Measurements from ENCODE around the gene HOXB3. TPM values are rescaled to one million over a fixed set of nuclear protein-coding genes. Genes with fewer than 3 reads are reported as not detected.

HOXB3 gene
- polyA plus RNA-seq, 1 of the 3 experiments (the other 2 are of a cell fraction), result 0.46 TPM

GRCh38 chr17:48540213-48540612, 49.8 kb downstream of the HOXB3 start:
- Histone ChIP-seq H3K9me3 (no peaks in the 10 kb centered on the region), H3K4me3 (ENCODE audit: low read depth in 2 of 2, low read length in 1 of 2) (no peak overlapping the region), H3F3A (replicated peaks; ENCODE audit: insufficient read depth) (peaks cover 16% of the 10 kb centered on the region), H3K27me3 (ENCODE audit: insufficient read depth) (peaks cover 96% of the 10 kb centered on the region), H3K36me3 (replicated peaks in 1 of 2; ENCODE audit: control insufficient read depth in 1 of 2, insufficient read depth in 2 of 2, low read length in 1 of 2) (no peaks in the 10 kb centered on the region), H3K4me1 (ENCODE audit: control insufficient read depth in 1 of 2, insufficient read depth in 2 of 2, low read depth in 1 of 2, low read length in 1 of 2) (no peaks in the 10 kb centered on the region), H3K79me2 (ENCODE audit: insufficient read depth) (no peaks in the 10 kb centered on the region), H2AFZ (ENCODE audit: low read depth) (no peak overlapping the region), H3K4me2 (no peak overlapping the region), H3K27ac (ENCODE audit: low read depth in 2 of 2, low read length in 1 of 2) (no peak overlapping the region), H3K9ac (no peak overlapping the region), H3K9me2 (no peaks in the 10 kb centered on the region), H4K20me1 (ENCODE audit: insufficient read depth) (no peaks in the 10 kb centered on the region)
- ChIA-PET CTCF (interaction anchor here (0.9 to 1.9 kb wide), 4 partner anchors 48 to 96 kb away, joined by 3 to 5 read pairs (median 4); partner anchors contain the start of gene HOXB5), POLR2A (no interaction called here)
- DNase-seq, result no peak
- TF ChIP-seq FOXJ3 (CRISPR knock-in tag; IDR thresholded peaks at IDR 0.05), result no peak
- no peak for TF ChIP-seq SIN3A (IDR thresholded peaks at IDR 0.05; ENCODE audit: borderline replicate concordance, low read depth, low read length)
- TF ChIP-seq CHD2 (IDR thresholded peaks at IDR 0.05; ENCODE audit: low read length, partially characterized antibody), result no peak
- TF ChIP-seq GABPA (IDR thresholded peaks at IDR 0.05; ENCODE audit: low read depth), result no peak
- no peak for TF ChIP-seq YY1 (IDR thresholded peaks at IDR 0.05; ENCODE audit: low read depth)
- 36% methylated on average over 1 of the region's 1 CpG for WGBS (ENCODE audit: low lambda C conversion rate)

GRCh38 chr17:48539177-48539576, 50.9 kb downstream of the HOXB3 start:
- Histone ChIP-seq H3K9me3 (no peaks in the 10 kb centered on the region), H3K27me3 (ENCODE audit: insufficient read depth) (peaks cover 96% of the 10 kb centered on the region), H3K4me2 (no peak overlapping the region), H3K9ac (no peak overlapping the region), H3K9me2 (no peaks in the 10 kb centered on the region), H2AFZ (ENCODE audit: low read depth) (no peak overlapping the region), H3K79me2 (ENCODE audit: insufficient read depth) (no peaks in the 10 kb centered on the region), H3K27ac (ENCODE audit: low read depth in 2 of 2, low read length in 1 of 2) (no peak overlapping the region), H3F3A (replicated peaks; ENCODE audit: insufficient read depth) (peaks cover 16% of the 10 kb centered on the region), H4K20me1 (ENCODE audit: insufficient read depth) (no peaks in the 10 kb centered on the region), H3K4me1 (ENCODE audit: control insufficient read depth in 1 of 2, insufficient read depth in 2 of 2, low read depth in 1 of 2, low read length in 1 of 2) (no peaks in the 10 kb centered on the region), H3K36me3 (replicated peaks in 1 of 2; ENCODE audit: control insufficient read depth in 1 of 2, insufficient read depth in 2 of 2, low read length in 1 of 2) (no peaks in the 10 kb centered on the region), H3K4me3 (ENCODE audit: low read depth in 2 of 2, low read length in 1 of 2) (no peak overlapping the region)
- TF ChIP-seq, protein P1, sequence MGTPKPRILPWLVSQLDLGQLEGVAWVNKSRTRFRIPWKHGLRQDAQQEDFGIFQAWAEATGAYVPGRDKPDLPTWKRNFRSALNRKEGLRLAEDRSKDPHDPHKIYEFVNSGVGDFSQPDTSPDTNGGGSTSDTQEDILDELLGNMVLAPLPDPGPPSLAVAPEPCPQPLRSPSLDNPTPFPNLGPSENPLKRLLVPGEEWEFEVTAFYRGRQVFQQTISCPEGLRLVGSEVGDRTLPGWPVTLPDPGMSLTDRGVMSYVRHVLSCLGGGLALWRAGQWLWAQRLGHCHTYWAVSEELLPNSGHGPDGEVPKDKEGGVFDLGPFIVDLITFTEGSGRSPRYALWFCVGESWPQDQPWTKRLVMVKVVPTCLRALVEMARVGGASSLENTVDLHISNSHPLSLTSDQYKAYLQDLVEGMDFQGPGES (IDR thresholded peaks at IDR 0.05; ENCODE audit: low read depth, low read length), result no peak
- TF ChIP-seq, protein P2, sequence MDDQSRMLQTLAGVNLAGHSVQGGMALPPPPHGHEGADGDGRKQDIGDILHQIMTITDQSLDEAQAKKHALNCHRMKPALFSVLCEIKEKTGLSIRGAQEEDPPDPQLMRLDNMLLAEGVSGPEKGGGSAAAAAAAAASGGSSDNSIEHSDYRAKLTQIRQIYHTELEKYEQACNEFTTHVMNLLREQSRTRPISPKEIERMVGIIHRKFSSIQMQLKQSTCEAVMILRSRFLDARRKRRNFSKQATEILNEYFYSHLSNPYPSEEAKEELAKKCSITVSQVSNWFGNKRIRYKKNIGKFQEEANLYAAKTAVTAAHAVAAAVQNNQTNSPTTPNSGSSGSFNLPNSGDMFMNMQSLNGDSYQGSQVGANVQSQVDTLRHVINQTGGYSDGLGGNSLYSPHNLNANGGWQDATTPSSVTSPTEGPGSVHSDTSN (IDR thresholded peaks at IDR 0.05), result no peak
- TF ChIP-seq RFX5 (IDR thresholded peaks at IDR 0.05; ENCODE audit: low read length) (no peak), CHD2 (IDR thresholded peaks at IDR 0.05; ENCODE audit: low read length, partially characterized antibody) (no peak), EZH2phosphoT487 (IDR thresholded peaks at IDR 0.05; ENCODE audit: borderline replicate concordance, low read depth) (no peak), TCF12 (IDR thresholded peaks at IDR 0.05) (no peak), FOSL2 (IDR thresholded peaks at IDR 0.05; ENCODE audit: borderline replicate concordance, low read depth) (no peak), TAF1 (IDR thresholded peaks at IDR 0.05; ENCODE audit: borderline replicate concordance, low read depth, low read length) (no peak), MEF2A (IDR thresholded peaks at IDR 0.05; ENCODE audit: borderline replicate concordance, low read depth) (no peak), MAX (IDR thresholded peaks at IDR 0.05; ENCODE audit: low read depth) (no peak), REST (IDR thresholded peaks at IDR 0.05; ENCODE audit: low read depth, low read length) (no peak), YY1 (IDR thresholded peaks at IDR 0.05; ENCODE audit: low read depth) (no peak), EP300 (IDR thresholded peaks at IDR 0.05; ENCODE audit: borderline replicate concordance in 1 of 2, low read depth in 1 of 2, low read length in 1 of 2) (no peak), SIN3A (IDR thresholded peaks at IDR 0.05; ENCODE audit: borderline replicate concordance, low read depth, low read length) (no peak), RAD21 (IDR thresholded peaks at IDR 0.05; ENCODE audit: low read length) (no peak), POLR2AphosphoS5 (IDR thresholded peaks at IDR 0.05; ENCODE audit: low read depth, low read length) (no peak), ELF1 (IDR thresholded peaks at IDR 0.05) (no peak), SMC3 (IDR thresholded peaks at IDR 0.05; ENCODE audit: low read depth, low read length) (no peak), NFIC (IDR thresholded peaks at IDR 0.05; ENCODE audit: borderline replicate concordance) (no peak)
- TF ChIP-seq, protein P3, sequence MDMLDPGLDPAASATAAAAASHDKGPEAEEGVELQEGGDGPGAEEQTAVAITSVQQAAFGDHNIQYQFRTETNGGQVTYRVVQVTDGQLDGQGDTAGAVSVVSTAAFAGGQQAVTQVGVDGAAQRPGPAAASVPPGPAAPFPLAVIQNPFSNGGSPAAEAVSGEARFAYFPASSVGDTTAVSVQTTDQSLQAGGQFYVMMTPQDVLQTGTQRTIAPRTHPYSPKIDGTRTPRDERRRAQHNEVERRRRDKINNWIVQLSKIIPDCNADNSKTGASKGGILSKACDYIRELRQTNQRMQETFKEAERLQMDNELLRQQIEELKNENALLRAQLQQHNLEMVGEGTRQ (IDR thresholded peaks at IDR 0.05; ENCODE audit: borderline replicate concordance, low read depth, low read length), result no peak
- DNase-seq, result no peak
- ChIA-PET CTCF (interaction anchor here (1.1 to 1.9 kb wide), 3 partner anchors 47 to 139 kb away, joined by 4 to 5 read pairs (median 4); no protein-coding TSS in a partner anchor), POLR2A (no interaction called here)
- WGBS (ENCODE audit: low lambda C conversion rate), result 31% methylated on average over 4 of the region's 4 CpGs
